Ramos (cell line): ENCODE results near the gene NDUFC2.
"Not testable (repeated sequence)": the region's sequence is repeated elsewhere in the genome, so short reads cannot be mapped to it uniquely, and the experiment has no call there.

Source experiments
- in situ Hi-C: fragments of 300-500 bp; cut with MboI; formaldehyde crosslinking; loops from one replicate; pipeline ENCODE4 v1.14.3; 2022; ENCODE audit warnings: low sequenced_read_pairs; ENCODE audit not compliant: unreplicated experiment

NDUFC2 gene

DNA sequence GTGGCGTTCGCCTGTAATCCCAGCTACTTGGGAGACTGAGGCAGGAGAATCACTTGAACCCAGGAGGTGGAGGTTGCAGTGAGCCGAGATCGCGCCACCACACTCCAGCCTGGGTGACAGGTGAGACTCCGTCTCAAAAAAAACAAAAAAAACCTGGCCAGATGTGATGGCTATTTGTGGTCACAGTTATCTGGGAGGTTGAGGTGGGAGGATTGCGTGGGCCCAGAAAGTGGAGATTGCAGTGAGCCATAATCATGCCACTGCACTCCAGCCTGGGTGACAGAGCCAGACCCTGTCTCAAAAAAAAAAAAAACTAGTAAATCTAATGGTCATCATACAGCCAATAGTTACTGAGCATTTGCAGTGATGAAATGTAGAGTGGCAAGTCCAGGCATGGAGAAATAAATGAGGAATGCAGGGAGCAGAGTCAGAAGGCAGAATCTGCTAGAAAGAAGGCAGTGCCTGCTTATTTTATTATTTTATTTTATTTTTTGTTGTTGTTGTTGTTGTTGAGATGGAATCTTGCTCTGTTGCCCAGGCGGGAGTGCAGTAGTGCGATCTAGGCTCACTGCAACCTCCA, 19.8 kb downstream of the NDUFC2 start:
- in situ Hi-C loops, result not testable (repeated sequence)

GRCh38 chr11:78057462-78058055, 22.1 kb downstream of the NDUFC2 start:
- in situ Hi-C loops, result no loop called here

GRCh38 chr11:78056093-78056492, 23.6 kb downstream of the NDUFC2 start:
- in situ Hi-C loops, result no loop called here

- in situ Hi-C loops, result no loop called here
These were observed 24.7 kb downstream of the NDUFC2 start for GRCh38 chr11:78054971-78055370.

- in situ Hi-C loops, result no loop called here
These were observed 28.5 kb downstream of the NDUFC2 start for GRCh38 chr11:78050964-78051831.

GRCh38 chr11:78049348-78049747, 30.3 kb downstream of the NDUFC2 start:
- in situ Hi-C loops, result no loop called here

DNA sequence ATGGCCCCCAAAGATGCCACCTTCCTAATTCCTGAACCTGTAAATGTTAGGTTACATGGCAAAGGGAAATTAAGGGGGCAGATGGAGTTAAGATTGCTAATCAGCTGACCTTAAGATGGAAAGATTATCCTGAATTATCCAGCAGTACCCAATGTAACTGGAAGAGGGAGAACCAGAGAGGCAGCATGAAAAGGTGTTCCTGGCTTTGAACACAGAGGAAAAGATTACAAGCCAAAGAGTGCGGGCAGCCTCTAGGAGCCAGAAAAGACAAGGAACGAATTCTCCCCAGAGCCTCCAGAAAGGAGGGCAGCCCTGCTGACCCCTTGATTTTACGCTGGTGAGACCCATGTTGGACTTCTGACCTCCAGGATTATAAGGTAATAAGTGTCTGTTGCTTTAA, 31.1 kb downstream of the NDUFC2 start:
- in situ Hi-C loops, result no loop called here

GRCh38 chr11:78046486-78046854, 33.2 kb downstream of the NDUFC2 start:
- in situ Hi-C loops, result no loop called here

DNA sequence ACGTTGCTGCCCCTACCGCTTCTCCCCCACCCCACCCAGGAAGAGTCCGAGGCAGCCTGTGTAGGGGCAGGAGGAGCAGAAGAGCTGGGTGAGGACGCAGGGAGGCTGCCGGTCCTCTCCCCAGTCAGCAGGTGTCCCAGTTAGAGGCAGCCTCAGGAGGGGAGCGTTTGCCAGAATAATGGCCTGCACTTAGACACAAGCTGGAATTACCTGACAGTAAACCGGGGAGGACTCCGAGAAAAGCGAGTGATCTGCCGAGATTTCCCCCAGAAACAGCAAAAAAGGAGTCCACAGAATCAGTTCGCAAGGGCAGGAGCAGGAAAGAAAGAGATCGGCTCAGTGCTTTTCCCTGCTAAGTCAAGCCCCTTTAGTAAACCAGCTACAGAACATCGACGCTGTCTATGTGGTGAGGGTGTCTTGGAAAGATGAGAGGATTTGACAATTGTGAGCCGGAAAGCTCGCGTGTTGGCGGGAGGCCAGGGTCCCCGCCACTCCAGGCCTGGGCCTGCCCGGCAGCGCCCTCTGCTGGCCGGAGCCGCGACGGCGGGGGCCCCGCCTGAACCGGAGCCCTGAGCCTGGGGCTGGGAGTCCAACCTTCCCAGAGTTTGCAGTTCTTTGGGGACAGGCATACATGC, 33.7 kb downstream of the NDUFC2 start:
- in situ Hi-C loops, result no loop called here

- in situ Hi-C loops, result no loop called here
These were observed 35.0 kb downstream of the NDUFC2 start for GRCh38 chr11:78044706-78045105.

- in situ Hi-C loops, result no loop called here
These were observed 37.7 kb downstream of the NDUFC2 start for GRCh38 chr11:78041843-78042440.

GRCh38 chr11:78041380-78041719, 38.3 kb downstream of the NDUFC2 start:
- in situ Hi-C loops, result not testable (repeated sequence)

- in situ Hi-C loops, result no loop called here
These were observed 38.8 kb downstream of the NDUFC2 start for GRCh38 chr11:78040691-78041379.

- in situ Hi-C loops, result no loop called here
These were observed 39.6 kb downstream of the NDUFC2 start for GRCh38 chr11:78039919-78040671.

- in situ Hi-C loops, result no loop called here
These were observed 40.2 kb downstream of the NDUFC2 start for GRCh38 chr11:78039391-78039918.

- in situ Hi-C loops, result no loop called here
These were observed 40.9 kb downstream of the NDUFC2 start for GRCh38 chr11:78038697-78039313.

- in situ Hi-C loops, result no loop called here
These were observed 41.6 kb downstream of the NDUFC2 start for GRCh38 chr11:78037825-78038620.

DNA sequence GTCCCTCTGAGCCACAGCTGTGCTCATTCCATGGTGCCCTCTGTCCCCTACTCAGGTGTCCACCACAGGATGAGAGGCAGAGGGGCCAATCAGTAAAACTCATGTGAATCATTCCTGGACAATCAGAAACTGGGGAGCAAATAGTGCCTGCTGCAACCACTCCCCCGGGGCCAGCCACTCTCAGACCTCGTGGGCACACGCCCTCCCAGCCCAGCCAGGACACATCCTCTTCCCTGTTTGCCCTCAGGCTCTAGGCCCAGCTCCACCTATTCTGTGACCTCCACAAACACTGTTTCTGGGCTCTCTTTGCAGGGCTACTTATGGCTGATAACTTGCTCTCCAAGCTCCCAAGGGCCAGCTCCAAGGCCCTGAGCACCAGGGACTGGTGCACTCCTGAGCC, 42.6 kb downstream of the NDUFC2 start:
- in situ Hi-C loops, result no loop called here
